Gastrocnemius medialis (tissue), 4 donors: ENCODE measurements around the gene DKKL1. TPM values are rescaled to one million over a fixed set of nuclear protein-coding genes. Genes with fewer than 3 reads are reported as not detected.

Experiments used
- ATAC-seq, 2 donors: fragments of 150-250 bp; one replicate each; pipeline ENCODE4 v1.9.1; 2016
- DNase-seq, 2 donors: peaks; one replicate each; pipeline ENCODE4 v3.0.0-alpha.2; 2019
- H3K27ac ChIP-seq, 4 donors: fragments of 200-600 bp; sonication (generic); 1 replicate in 1 of 4; 2 replicates in 3 of 4; pipeline ENCODE4 v1.5.1; 2016 to 2018; ENCODE audit warnings: mild to moderate bottlenecking in 2 of 4, moderate library complexity in 1 of 4
- H3K27me3 ChIP-seq, 3 donors: fragments of 200-600 bp; sonication (generic) in 2 of 3; 1 replicate in 1 of 3; 2 replicates in 2 of 3; pipeline versions ENCODE4 v1.5.1 to v1.6.0; 2016 to 2019; ENCODE audit warnings: mild to moderate bottlenecking in 1 of 3, moderate library complexity in 1 of 3
- H3K36me3 ChIP-seq, 2 donors: fragments of 200-600 bp; sonication (generic) in 1 of 2; one replicate each; pipeline ENCODE4 v1.5.1; 2017 to 2018
- H3K4me1 ChIP-seq, 2 donors: fragments of 200-600 bp; sonication (generic) in 1 of 2; one replicate each; pipeline ENCODE4 v1.5.1; 2016 to 2017; ENCODE audit warnings: mild to moderate bottlenecking in 2 of 2
- H3K4me3 ChIP-seq, 4 donors: fragments of 200-600 bp; sonication (generic) in 3 of 4; 1 replicate in 1 of 4; 2 replicates in 3 of 4; pipeline ENCODE4 v1.5.1; 2016 to 2019; ENCODE audit warnings: mild to moderate bottlenecking in 2 of 4
- H3K9me3 ChIP-seq, 3 donors: fragments of 200-600 bp; sonication (generic) in 2 of 3; 1 replicate in 1 of 3; 2 replicates in 2 of 3; pipeline ENCODE4 v1.5.1; 2016 to 2019
- POLR2A ChIP-seq, 2 donors: fragments of 450-650 bp; IDR thresholded peaks; one replicate each; pipeline ENCODE4 v1.6.1; 2017; ENCODE audit warnings: antibody characterized with exemption in 2 of 2, mild to moderate bottlenecking in 2 of 2, moderate library complexity in 2 of 2
- in situ Hi-C, 4 donors: fragments of 200-750 bp; cut with MboI; loops; one replicate each; pipeline versions ENCODE4 v1.15.0 to v1.8.0; 2017; ENCODE audit warnings: low sequenced_read_pairs in 4 of 4
- intact Hi-C: fragments of 100-400 bp; cut with DNase I; formaldehyde crosslinking; loops from one replicate; pipeline ENCODE4 v1.15.1; 2023; ENCODE audit warnings: low total_unique reads
- total RNA-seq, 4 donors: library from RNA; depleted of rRNA; stranded (reverse); fragments of >200 nt; gene quantifications; one replicate each; pipeline versions ENCODE4 v1.1.0 to v1.2.3, GENCODE V29; 2016
- TF ChIP-seq, protein P1 (sequence below), 5 experiments: fragments of 450-650 bp in 3 of 5; fragments of 200-600 bp in 2 of 5; sonication (generic) in 2 of 5; IDR thresholded peaks in 4 of 5; conservative IDR thresholded peaks in 1 of 5; 1 replicate in 4 of 5; 2 replicates in 1 of 5; pipeline ENCODE4 v1.5.1; 2016 to 2019; ENCODE audit warnings: antibody characterized with exemption in 5 of 5, mild to moderate bottlenecking in 3 of 5, moderate library complexity in 3 of 5

Gene DKKL1
- total RNA-seq, 4 donors from 2014 or later, result not detected

DNA sequence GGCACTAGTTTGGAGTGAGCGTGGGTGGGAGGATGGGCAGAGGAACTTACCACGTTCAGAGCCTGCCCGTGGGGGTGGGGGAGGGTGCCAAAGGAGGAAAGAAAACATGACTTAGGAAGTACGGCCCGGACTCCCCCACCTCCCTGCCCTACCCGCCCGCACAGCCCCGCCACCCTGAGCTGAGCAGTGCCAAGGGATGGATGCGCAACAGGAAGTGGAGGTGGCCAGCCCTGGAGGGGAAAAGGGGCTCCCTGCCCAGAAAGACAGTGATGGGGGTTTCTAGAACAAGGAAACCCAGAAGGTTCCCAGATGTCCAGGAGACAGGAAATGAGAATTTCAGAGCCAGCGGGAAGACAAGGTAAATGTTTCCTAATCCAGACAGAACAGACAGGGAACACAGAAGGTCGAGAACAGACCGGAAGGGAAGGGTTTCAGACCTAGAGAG lies 7.7 kb upstream of the DKKL1 start:
- no peak overlapping the region for H3K4me3 ChIP-seq
- no peaks in the 10 kb centered on the region for H3K27me3 ChIP-seq
- TF ChIP-seq, protein P1, sequence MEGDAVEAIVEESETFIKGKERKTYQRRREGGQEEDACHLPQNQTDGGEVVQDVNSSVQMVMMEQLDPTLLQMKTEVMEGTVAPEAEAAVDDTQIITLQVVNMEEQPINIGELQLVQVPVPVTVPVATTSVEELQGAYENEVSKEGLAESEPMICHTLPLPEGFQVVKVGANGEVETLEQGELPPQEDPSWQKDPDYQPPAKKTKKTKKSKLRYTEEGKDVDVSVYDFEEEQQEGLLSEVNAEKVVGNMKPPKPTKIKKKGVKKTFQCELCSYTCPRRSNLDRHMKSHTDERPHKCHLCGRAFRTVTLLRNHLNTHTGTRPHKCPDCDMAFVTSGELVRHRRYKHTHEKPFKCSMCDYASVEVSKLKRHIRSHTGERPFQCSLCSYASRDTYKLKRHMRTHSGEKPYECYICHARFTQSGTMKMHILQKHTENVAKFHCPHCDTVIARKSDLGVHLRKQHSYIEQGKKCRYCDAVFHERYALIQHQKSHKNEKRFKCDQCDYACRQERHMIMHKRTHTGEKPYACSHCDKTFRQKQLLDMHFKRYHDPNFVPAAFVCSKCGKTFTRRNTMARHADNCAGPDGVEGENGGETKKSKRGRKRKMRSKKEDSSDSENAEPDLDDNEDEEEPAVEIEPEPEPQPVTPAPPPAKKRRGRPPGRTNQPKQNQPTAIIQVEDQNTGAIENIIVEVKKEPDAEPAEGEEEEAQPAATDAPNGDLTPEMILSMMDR (IDR thresholded peaks at IDR 0.05 in 4 of 5, conservative IDR thresholded peaks at IDR 0.05 in 1 of 5), result no peak
- no peak for TF ChIP-seq POLR2A (IDR thresholded peaks at IDR 0.05)
- H3K27ac ChIP-seq, result peak overlapping the region in 3 of 4 donors; percentile 34 to 57 (median 41)
- no peaks in the 10 kb centered on the region for H3K4me1 ChIP-seq
- H3K9me3 ChIP-seq, result no peaks in the 10 kb centered on the region
- intact Hi-C loops (no loop called here), in situ Hi-C loops (no loop called here)
- ATAC-seq (no peak), DNase-seq (no peak)
- no peaks in the 10 kb centered on the region for H3K36me3 ChIP-seq

DNA sequence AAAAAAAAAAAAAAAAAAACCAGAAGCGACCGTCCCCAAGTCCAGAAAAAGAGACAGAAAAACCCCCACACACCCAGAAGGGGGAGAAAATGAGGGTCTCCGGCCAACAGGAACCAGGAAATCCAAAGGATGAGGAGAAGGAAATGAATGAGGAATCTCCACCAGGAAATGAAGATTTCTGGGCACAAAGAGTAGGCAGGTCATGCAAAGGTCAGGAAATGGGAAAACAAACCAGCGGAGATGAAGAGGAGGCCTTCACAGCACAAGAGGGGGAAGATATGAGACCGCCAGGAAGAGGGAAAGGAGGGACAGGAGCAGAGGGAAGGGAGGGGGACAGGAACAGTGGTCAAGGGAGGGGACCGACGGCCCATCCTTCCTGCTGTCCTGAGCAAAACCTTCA lies 7.3 kb upstream of the DKKL1 start:
- Histone ChIP-seq H3K4me1 (no peaks in the 10 kb centered on the region), H3K36me3 (no peaks in the 10 kb centered on the region), H3K27ac (peak overlapping the region in 3 of 4 donors; percentile 34 to 57 (median 41))

DNA sequence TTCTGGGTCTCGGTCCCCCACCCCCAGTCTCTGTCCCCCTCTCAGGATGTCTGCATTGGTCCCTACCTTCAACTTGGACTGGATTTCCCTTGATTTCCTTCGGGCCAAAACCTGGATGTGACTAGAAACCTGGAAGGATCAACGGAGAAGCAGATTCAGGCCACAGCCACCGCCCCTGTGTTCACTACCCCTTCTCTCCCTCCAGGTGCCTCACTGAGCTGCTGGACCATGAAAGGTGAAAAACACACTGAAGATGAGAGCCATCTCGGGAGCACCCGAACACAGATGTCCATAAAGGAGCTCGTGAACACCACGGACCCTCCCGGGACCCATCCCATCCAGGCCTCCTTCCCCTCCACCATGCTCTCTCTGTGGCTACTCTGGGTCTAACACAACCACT lies 6.5 kb upstream of the DKKL1 start:
- ATAC-seq (no peak), DNase-seq (no peak)
- Histone ChIP-seq H3K27me3 (peaks cover 0 to 11% (median 2%) of the 10 kb centered on the region in 3 donors), H3K4me3 (no peak overlapping the region), H3K9me3 (no peaks in the 10 kb centered on the region), H3K36me3 (no peaks in the 10 kb centered on the region), H3K4me1 (peaks cover 0 to 5% of the 10 kb centered on the region in 2 donors), H3K27ac (peak overlapping the region in 2 of 4 donors; percentile 41 to 57)
- intact Hi-C loops, result no loop called here
- in situ Hi-C loops, result no loop called here
- no peak for TF ChIP-seq POLR2A (IDR thresholded peaks at IDR 0.05)
- TF ChIP-seq, protein P1 (IDR thresholded peaks at IDR 0.05 in 4 of 5, conservative IDR thresholded peaks at IDR 0.05 in 1 of 5), result no peak

More for the DNA sequence above, 7.3 kb upstream of the DKKL1 start:
- intact Hi-C loops (no loop called here), in situ Hi-C loops (no loop called here)
- H3K27me3 ChIP-seq, result peaks cover 0 to 3% (median 0%) of the 10 kb centered on the region in 3 donors
- ATAC-seq (no peak), DNase-seq (no peak)
- no peak overlapping the region for H3K4me3 ChIP-seq
- no peak for TF ChIP-seq POLR2A (IDR thresholded peaks at IDR 0.05)
- TF ChIP-seq, protein P1 (IDR thresholded peaks at IDR 0.05 in 4 of 5, conservative IDR thresholded peaks at IDR 0.05 in 1 of 5), result no peak
- no peaks in the 10 kb centered on the region for H3K9me3 ChIP-seq

DNA sequence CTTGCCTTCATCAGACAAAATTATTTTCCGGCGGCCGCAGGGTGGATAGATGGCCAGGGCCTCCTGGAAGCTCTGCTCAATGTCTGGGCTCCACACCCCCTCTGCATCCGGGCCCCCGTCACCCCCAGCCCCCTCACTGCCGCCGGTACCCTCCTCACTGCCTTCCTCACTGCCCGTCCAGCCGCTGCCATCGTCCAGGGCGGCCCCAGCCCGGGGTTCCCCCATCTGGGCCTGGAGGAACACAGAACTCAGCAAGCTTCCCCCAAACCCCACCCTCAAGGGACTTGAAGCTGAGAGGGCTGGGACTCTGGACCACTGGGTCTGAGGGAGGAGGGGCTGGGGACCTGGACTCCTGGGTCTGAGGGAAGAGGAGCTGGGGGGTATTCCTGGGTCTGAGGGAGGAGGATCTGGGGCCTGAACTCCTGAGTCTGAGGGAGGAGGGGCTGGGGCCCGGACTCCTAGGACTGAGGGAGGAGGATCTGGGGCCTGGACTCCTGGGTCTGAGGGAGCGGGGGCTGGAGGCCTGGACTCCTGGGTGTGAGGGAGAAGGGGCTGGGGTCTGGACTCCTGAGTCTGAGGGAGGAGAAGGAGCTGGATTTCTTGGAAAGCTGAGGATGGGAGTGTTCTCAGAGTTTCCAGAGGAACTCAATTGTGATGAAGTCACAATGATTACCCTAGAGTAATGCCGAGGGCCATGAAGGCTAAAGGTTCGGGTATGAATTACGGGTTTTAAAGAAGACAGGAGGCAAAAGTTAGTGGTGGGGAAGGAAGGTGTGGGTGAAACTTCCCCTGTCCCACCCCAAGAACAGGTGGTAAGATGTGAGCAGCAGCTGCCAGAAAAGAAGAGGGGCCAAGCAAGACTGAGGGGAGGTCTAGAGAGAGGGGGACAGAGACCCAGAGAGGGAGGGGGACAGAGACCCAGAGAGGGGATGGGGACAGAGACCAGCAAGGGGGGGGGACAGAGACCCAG lies 3.5 kb upstream of the DKKL1 start:
- H3K27ac ChIP-seq, result peak overlapping the region; percentile 82 to 91 (median 84)
- ATAC-seq, result no peak
- intact Hi-C loops, result no loop called here

More for the DNA sequence above, 3.5 kb upstream of the DKKL1 start:
- Histone ChIP-seq H3K27me3 (peaks cover 5 to 31% (median 27%) of the 10 kb centered on the region in 3 donors), H3K9me3 (no peaks in the 10 kb centered on the region), H3K36me3 (no peaks in the 10 kb centered on the region), H3K4me3 (no peak overlapping the region), H3K4me1 (peaks cover 0 to 14% of the 10 kb centered on the region in 2 donors)
- in situ Hi-C loops, result no loop called here
- no peak for DNase-seq
- TF ChIP-seq, protein P1 (IDR thresholded peaks at IDR 0.05 in 4 of 5, conservative IDR thresholded peaks at IDR 0.05 in 1 of 5), result no peak
- no peak for TF ChIP-seq POLR2A (IDR thresholded peaks at IDR 0.05)
